ENCODE data around the gene STIM1.
A peak's percentile ranks its signal among the peaks of the same experiment; 100 is the strongest.
"Not testable (repeated sequence)": the region's sequence is repeated elsewhere in the genome, so short reads cannot be mapped to it uniquely, and the experiment has no call there.

The STIM1 gene

DNA sequence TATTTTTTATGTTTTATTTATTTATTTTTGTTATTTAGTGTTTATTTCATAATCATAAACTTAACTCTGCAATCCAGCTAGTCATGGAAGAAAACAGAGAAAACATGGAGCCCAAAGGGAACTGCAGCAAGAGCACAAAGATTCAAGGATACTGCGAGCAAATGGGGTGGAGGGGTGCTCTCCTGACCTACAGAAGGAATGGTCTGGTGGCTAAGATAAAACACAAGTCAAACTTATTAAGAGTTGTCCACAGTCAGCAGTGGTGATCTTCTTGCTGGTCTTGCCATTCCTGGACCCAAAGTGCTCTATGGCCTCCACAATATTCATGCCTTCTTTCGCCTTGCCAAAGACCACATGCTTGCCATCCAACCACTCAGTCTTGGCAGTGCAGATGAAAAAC, 36.7 kb downstream of the STIM1 start:
- Histone ChIP-seq H3K4me1 (ENCODE audit: control insufficient read depth in 5 of 5, insufficient read depth in 5 of 5, low read length in 5 of 5) (peaks cover 2 to 34% (median 30%) of the 10 kb centered on the region in 5 donors), H3K9ac (ENCODE audit: low read length in 5 of 5) (no peak overlapping the region), H3K4me3 (ENCODE audit: low read depth in 1 of 5, low read length in 5 of 5) (no peak overlapping the region), H3K9me3 (ENCODE audit: control insufficient read depth in 5 of 5, low read length in 5 of 5) (no peaks in the 10 kb centered on the region), H3K36me3 (ENCODE audit: control insufficient read depth in 5 of 5, insufficient read depth in 5 of 5, low read length in 5 of 5) (no peaks in the 10 kb centered on the region), H3K27me3 (ENCODE audit: control insufficient read depth in 5 of 5, insufficient read depth in 4 of 5, low read length in 5 of 5) (no peaks in the 10 kb centered on the region), H3K27ac (ENCODE audit: low read depth, low read length) (no peak overlapping the region)

DNA sequence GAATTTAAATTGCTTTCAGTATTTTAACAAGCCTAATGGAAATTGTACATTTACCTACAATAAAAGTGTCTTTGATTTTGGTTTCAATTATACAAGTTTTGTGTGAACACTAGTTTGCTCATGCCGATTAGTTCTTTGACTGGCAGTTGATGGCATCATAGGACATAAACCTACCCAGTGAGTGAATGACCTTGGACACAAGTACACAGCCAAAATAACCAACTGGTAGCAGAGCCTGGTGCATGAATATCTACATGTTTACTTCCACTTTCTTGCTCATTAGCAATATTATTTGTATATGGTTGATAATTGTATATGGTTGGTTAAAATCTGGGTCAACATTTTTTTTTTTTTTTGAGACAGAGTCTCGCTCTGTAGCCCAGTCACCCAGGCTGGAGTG, 37.8 kb downstream of the STIM1 start:
- no peaks in the 10 kb centered on the region for H3K36me3 ChIP-seq (ENCODE audit: control insufficient read depth in 5 of 5, insufficient read depth in 5 of 5, low read length in 5 of 5)
- no peak overlapping the region for H3K4me3 ChIP-seq (ENCODE audit: low read depth in 1 of 5, low read length in 5 of 5)
- no peak overlapping the region for H3K9ac ChIP-seq (ENCODE audit: low read length in 5 of 5)
- H3K27ac ChIP-seq (ENCODE audit: low read depth, low read length): no peak overlapping the region
- no peaks in the 10 kb centered on the region for H3K27me3 ChIP-seq (ENCODE audit: control insufficient read depth in 5 of 5, insufficient read depth in 4 of 5, low read length in 5 of 5)
- no peaks in the 10 kb centered on the region for H3K9me3 ChIP-seq (ENCODE audit: control insufficient read depth in 5 of 5, low read length in 5 of 5)
- H3K4me1 ChIP-seq (ENCODE audit: control insufficient read depth in 5 of 5, insufficient read depth in 5 of 5, low read length in 5 of 5): peaks cover 2 to 30% (median 26%) of the 10 kb centered on the region in 5 donors

DNA sequence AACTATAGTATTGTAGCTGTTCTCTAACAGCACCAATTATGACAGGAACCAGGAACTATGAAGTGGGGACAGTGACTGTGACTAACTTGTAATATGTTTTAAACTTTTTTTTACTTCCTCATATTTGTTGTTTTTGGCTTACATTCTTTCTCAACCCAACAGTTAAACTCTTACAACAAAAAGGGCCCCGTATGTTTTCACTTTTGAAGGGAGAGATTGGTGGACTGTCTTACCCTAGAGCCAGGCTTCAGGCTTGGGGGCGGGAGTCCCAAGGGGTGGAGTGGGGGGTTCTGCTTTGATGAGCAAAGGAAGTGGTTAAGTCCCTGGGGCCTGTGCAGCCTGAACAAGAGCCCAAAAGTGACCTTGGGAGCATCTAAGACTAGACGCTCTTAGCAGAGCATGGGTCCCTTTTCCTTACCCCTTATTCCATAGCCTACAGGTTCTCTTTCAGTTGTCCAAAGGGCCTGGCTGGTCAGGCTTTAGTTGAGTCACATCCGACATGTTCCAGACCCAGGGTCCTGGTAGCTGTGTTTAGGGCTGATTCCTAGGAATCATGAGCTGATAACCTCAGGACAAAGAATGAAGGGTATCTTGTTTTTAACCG, 38.8 kb downstream of the STIM1 start:
- peak overlapping the region; percentile 67 for H3K27ac ChIP-seq (ENCODE audit: low read depth, low read length)
- H3K9ac ChIP-seq (ENCODE audit: low read length in 5 of 5): no peak overlapping the region

DNA sequence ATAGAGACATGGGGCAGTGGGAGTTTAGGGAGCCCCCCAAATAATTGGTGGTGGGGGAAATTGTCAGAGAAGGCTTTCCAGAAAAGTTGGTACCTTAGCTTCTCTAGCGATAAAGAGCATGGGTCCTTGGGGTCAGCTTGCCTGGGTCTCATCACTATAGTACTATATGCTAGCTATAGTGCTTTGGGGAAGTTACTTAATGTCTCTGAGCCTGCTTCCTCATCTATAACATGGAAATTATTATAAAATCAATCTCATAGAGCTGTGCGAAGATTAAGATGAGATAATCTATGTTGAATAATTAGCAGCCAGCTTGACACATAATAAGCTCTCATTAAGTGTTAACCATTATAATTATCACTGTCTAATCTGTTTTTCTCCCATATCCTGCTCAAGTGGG, 41.2 kb downstream of the STIM1 start:
- no peaks in the 10 kb centered on the region for H3K36me3 ChIP-seq (ENCODE audit: control insufficient read depth in 5 of 5, insufficient read depth in 5 of 5, low read length in 5 of 5)
- no peaks in the 10 kb centered on the region for H3K9me3 ChIP-seq (ENCODE audit: control insufficient read depth in 5 of 5, low read length in 5 of 5)
- peaks cover 0 to 18% (median 18%) of the 10 kb centered on the region in 5 donors for H3K4me1 ChIP-seq (ENCODE audit: control insufficient read depth in 5 of 5, insufficient read depth in 5 of 5, low read length in 5 of 5)
- no peaks in the 10 kb centered on the region for H3K27me3 ChIP-seq (ENCODE audit: control insufficient read depth in 5 of 5, insufficient read depth in 4 of 5, low read length in 5 of 5)
- no peak overlapping the region for H3K27ac ChIP-seq (ENCODE audit: low read depth, low read length)
- H3K9ac ChIP-seq (ENCODE audit: low read length in 5 of 5): no peak overlapping the region
- no peak overlapping the region for H3K4me3 ChIP-seq (ENCODE audit: low read depth in 1 of 5, low read length in 5 of 5)

More for the DNA sequence above, 38.8 kb downstream of the STIM1 start:
- H3K9me3 ChIP-seq (ENCODE audit: control insufficient read depth in 5 of 5, low read length in 5 of 5): no peaks in the 10 kb centered on the region
- H3K27me3 ChIP-seq (ENCODE audit: control insufficient read depth in 5 of 5, insufficient read depth in 4 of 5, low read length in 5 of 5): no peaks in the 10 kb centered on the region
- no peaks in the 10 kb centered on the region for H3K36me3 ChIP-seq (ENCODE audit: control insufficient read depth in 5 of 5, insufficient read depth in 5 of 5, low read length in 5 of 5)
- peaks cover 2 to 30% (median 26%) of the 10 kb centered on the region in 5 donors for H3K4me1 ChIP-seq (ENCODE audit: control insufficient read depth in 5 of 5, insufficient read depth in 5 of 5, low read length in 5 of 5)
- no peak overlapping the region for H3K4me3 ChIP-seq (ENCODE audit: low read depth in 1 of 5, low read length in 5 of 5)

DNA sequence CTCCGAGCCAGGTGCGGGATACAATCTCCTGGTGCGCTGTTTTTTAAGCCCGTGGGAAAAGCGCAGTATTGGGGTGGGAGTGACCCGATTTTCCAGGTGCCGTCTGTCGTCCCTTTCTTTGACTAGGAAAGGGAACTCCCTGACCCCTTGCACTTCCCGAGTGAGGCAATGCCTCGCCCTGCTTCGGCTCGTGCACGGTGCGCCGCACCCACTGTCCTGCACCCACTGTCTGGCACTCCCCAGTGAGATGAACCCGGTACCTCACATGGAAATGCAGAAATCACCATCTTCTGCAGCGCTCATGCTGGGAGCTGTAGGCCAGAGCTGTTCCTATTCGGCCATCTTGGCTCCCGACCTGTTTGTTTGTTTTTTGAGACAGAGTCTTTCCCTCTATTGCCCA, 44.8 kb downstream of the STIM1 start:
- H3K27ac ChIP-seq (ENCODE audit: low read depth, low read length); H3K9me3 ChIP-seq (ENCODE audit: control insufficient read depth in 5 of 5, low read length in 5 of 5); H3K9ac ChIP-seq (ENCODE audit: low read length in 5 of 5); H3K27me3 ChIP-seq (ENCODE audit: control insufficient read depth in 5 of 5, insufficient read depth in 4 of 5, low read length in 5 of 5); H3K4me3 ChIP-seq (ENCODE audit: low read depth in 1 of 5, low read length in 5 of 5); H3K36me3 ChIP-seq (ENCODE audit: control insufficient read depth in 5 of 5, insufficient read depth in 5 of 5, low read length in 5 of 5): not testable (repeated sequence)
- peaks cover 13 to 33% (median 27%) of the 10 kb centered on the region in 5 donors for H3K4me1 ChIP-seq (ENCODE audit: control insufficient read depth in 5 of 5, insufficient read depth in 5 of 5, low read length in 5 of 5)

DNA sequence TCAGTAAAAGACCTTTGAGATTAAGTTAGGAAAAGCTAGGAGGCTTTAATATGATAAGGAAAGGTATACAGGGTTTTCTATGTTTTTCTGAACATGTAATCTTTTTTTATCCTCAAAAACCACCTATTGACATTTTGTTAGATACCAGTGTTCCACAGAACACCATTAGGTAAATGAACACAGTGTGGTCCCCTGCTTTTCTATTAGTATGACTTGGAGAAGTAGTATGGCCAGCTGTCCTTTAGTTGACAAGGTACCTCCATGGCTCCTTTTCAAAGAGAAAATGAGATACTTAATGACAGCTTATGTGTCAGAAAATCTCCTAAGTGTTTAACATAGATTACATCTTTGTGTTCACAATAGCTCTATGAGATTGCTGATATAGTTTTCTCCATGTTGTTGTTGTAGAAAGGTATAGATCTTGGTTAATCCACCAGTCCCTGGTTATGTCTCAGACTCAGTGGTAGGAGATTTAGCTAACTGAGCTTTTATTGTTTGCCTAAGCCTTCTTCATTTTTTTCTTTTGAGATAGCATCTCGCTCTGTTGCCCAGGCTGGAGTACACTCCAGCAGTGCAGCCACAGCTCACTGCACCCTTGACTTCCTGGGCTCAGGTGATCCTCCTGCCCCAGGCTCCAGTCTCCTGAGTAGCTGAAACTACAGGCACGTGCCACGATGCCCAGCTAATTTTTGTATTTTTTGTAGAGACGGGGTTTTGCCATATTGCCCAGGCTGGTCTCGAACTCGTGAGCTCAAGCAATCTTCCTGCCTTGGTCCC, 46.0 kb downstream of the STIM1 start:
- Histone ChIP-seq H3K4me3 (ENCODE audit: low read depth in 1 of 5, low read length in 5 of 5) (no peak overlapping the region), H3K9ac (ENCODE audit: low read length in 5 of 5) (no peak overlapping the region), H3K36me3 (ENCODE audit: control insufficient read depth in 5 of 5, insufficient read depth in 5 of 5, low read length in 5 of 5) (no peaks in the 10 kb centered on the region), H3K9me3 (ENCODE audit: control insufficient read depth in 5 of 5, low read length in 5 of 5) (no peaks in the 10 kb centered on the region), H3K27ac (ENCODE audit: low read depth, low read length) (no peak overlapping the region), H3K4me1 (ENCODE audit: control insufficient read depth in 5 of 5, insufficient read depth in 5 of 5, low read length in 5 of 5) (peaks cover 16 to 43% (median 32%) of the 10 kb centered on the region in 5 donors), H3K27me3 (ENCODE audit: control insufficient read depth in 5 of 5, insufficient read depth in 4 of 5, low read length in 5 of 5) (no peaks in the 10 kb centered on the region)

DNA sequence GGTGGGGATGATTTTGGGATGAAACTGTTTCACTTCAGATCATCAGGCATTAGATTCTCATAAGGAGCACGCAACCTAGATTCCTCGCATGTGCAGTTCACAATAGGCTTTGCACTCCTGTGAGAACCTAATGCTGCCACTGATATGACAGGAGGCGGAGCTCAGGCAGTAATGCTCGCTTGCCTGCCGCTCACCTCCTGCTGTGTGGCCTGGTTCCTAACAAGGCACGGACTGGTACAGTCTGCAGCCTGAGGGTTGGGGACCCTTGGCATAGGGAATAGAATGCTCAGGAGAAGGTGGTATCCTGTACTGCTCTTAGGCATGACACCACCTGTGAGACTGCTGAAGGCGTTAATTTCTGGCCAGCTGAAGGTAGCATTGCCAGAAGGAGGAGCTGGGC, 47.0 kb downstream of the STIM1 start:
- peaks cover 16 to 43% (median 31%) of the 10 kb centered on the region in 5 donors for H3K4me1 ChIP-seq (ENCODE audit: control insufficient read depth in 5 of 5, insufficient read depth in 5 of 5, low read length in 5 of 5)
- no peak overlapping the region for H3K4me3 ChIP-seq (ENCODE audit: low read depth in 1 of 5, low read length in 5 of 5)
- H3K9me3 ChIP-seq (ENCODE audit: control insufficient read depth in 5 of 5, low read length in 5 of 5): no peaks in the 10 kb centered on the region
- H3K27me3 ChIP-seq (ENCODE audit: control insufficient read depth in 5 of 5, insufficient read depth in 4 of 5, low read length in 5 of 5): no peaks in the 10 kb centered on the region
- peak overlapping the region in 1 of 5 donors; percentile 38 for H3K9ac ChIP-seq (ENCODE audit: low read length in 5 of 5)
- peak overlapping the region; percentile 98 for H3K27ac ChIP-seq (ENCODE audit: low read depth, low read length)
- H3K36me3 ChIP-seq (ENCODE audit: control insufficient read depth in 5 of 5, insufficient read depth in 5 of 5, low read length in 5 of 5): no peaks in the 10 kb centered on the region

DNA sequence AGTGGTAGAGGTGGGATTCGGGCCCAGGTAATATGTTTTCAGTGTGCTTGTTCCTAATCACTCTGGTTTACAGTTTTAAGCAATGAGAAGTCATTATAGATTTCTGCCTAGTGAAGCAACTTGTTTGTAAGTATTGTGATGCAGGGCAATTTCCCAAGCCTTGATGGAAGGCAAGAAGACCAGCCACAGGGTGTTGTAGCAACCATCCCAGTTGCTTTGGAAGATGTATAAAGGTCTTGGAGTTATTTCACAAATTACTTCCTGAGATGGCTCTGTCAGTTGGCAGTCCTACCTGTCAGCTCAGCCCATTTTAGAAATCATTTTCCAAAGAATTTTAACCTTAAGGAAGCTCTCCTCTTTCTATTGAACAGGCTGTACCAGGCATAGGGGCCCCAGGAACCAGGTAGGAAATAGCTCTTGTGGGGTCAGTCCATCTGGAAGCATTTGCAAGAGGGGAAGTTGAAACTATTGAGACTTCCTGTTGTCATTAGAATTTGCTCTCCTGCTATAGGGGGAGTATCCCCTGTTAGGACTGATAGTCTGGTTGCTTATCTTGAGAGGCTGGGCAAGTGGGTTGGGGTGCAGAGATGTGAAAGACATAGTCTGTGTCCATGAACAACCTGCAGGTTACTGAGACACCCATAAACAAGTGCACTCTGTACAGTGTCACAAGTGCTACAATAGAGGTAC, 47.9 kb downstream of the STIM1 start:
- peak overlapping the region in 2 of 5 donors; percentile 11 to 38 for H3K9ac ChIP-seq (ENCODE audit: low read length in 5 of 5)
- H3K4me3 ChIP-seq (ENCODE audit: low read depth in 1 of 5, low read length in 5 of 5): no peak overlapping the region
- no peaks in the 10 kb centered on the region for H3K36me3 ChIP-seq (ENCODE audit: control insufficient read depth in 5 of 5, insufficient read depth in 5 of 5, low read length in 5 of 5)
- peaks cover 16 to 43% (median 32%) of the 10 kb centered on the region in 5 donors for H3K4me1 ChIP-seq (ENCODE audit: control insufficient read depth in 5 of 5, insufficient read depth in 5 of 5, low read length in 5 of 5)
- H3K9me3 ChIP-seq (ENCODE audit: control insufficient read depth in 5 of 5, low read length in 5 of 5): no peaks in the 10 kb centered on the region
- no peaks in the 10 kb centered on the region for H3K27me3 ChIP-seq (ENCODE audit: control insufficient read depth in 5 of 5, insufficient read depth in 4 of 5, low read length in 5 of 5)
- H3K27ac ChIP-seq (ENCODE audit: low read depth, low read length): peak overlapping the region; percentile 98

DNA sequence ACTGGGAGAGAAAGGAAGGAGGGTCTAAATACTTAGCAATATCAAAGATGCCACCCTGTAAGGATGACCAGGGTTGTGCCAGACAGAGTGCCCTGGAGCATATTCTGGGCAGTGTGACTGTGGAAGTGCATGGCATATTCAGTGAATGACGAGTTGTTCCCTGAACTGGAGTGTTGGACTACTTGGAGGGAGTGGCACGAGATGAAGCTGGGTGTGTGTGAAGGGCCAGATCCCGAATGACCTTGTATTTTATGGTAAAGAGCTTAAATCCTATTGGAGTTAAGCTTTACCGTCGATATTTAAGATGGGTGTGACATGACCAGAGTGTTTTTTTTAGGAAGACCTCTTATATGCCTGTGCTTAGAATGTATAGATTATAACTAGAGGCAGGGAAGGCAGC, 48.8 kb downstream of the STIM1 start:
- Histone ChIP-seq H3K4me3 (ENCODE audit: low read depth in 1 of 5, low read length in 5 of 5) (no peak overlapping the region), H3K9ac (ENCODE audit: low read length in 5 of 5) (peak overlapping the region in 3 of 5 donors; percentile 67 to 76 (median 68)), H3K9me3 (ENCODE audit: control insufficient read depth in 5 of 5, low read length in 5 of 5) (no peaks in the 10 kb centered on the region), H3K36me3 (ENCODE audit: control insufficient read depth in 5 of 5, insufficient read depth in 5 of 5, low read length in 5 of 5) (no peaks in the 10 kb centered on the region), H3K27me3 (ENCODE audit: control insufficient read depth in 5 of 5, insufficient read depth in 4 of 5, low read length in 5 of 5) (no peaks in the 10 kb centered on the region), H3K4me1 (ENCODE audit: control insufficient read depth in 5 of 5, insufficient read depth in 5 of 5, low read length in 5 of 5) (peaks cover 16 to 50% (median 38%) of the 10 kb centered on the region in 5 donors), H3K27ac (ENCODE audit: low read depth, low read length) (peak overlapping the region; percentile 98)
